Thymus (tissue), 11 donors: ENCODE data around the gene DOCK1. TPM values are rescaled to one million over a fixed set of nuclear protein-coding genes. Genes with fewer than 3 reads are reported as not detected.

Experiments used
- DNase-seq, 9 donors: peaks; one replicate each; pipeline ENCODE4 v3.0.0-alpha.2; 2013; ENCODE audit warnings: low spot score in 9 of 9, low read depth in 6 of 9, missing footprints in 1 of 9
- H3K27ac ChIP-seq, 2 donors: one replicate each; pipeline ENCODE4 v1.5.1; 2013; ENCODE audit warnings: control low read depth in 1 of 2, low read depth in 1 of 2, low read length in 1 of 2, mild to moderate bottlenecking in 1 of 2, moderate library complexity in 1 of 2
- H3K27me3 ChIP-seq, 2 donors: one replicate each; pipeline ENCODE4 v1.5.1; 2013; ENCODE audit warnings: low read length in 1 of 2; ENCODE audit not compliant: control insufficient read depth in 2 of 2, insufficient read depth in 1 of 2
- H3K36me3 ChIP-seq, 2 donors: one replicate each; pipeline ENCODE4 v1.5.1; 2013; ENCODE audit warnings: low read length in 1 of 2, mild to moderate bottlenecking in 1 of 2, moderate library complexity in 1 of 2; ENCODE audit not compliant: control insufficient read depth in 2 of 2, insufficient read depth in 2 of 2
- H3K4me1 ChIP-seq, 2 donors: one replicate each; pipeline ENCODE4 v1.5.1; 2013; ENCODE audit warnings: low read length in 2 of 2; ENCODE audit not compliant: control insufficient read depth in 2 of 2, insufficient read depth in 2 of 2
- H3K4me3 ChIP-seq, 2 donors: one replicate each; pipeline ENCODE4 v1.5.1; 2013; ENCODE audit warnings: low read length in 2 of 2, control low read depth in 1 of 2, mild to moderate bottlenecking in 1 of 2
- H3K9me3 ChIP-seq, 2 donors: one replicate each; pipeline ENCODE4 v1.5.1; 2013; ENCODE audit warnings: low read length in 1 of 2, mild to moderate bottlenecking in 1 of 2; ENCODE audit not compliant: control insufficient read depth in 2 of 2, insufficient read depth in 1 of 2
- WGBS: extraction: QIAGEN DNeasy Blood & Tissue Kit; methylation state at CpG from one replicate; pipeline ENCODE4 v1.1.7; 2013; 5-methylcytosine and 5-hydroxymethylcytosine counted together
- polyA plus RNA-seq: library from polyadenylated mRNA; stranded (reverse); fragments of 200-250 nt; gene quantifications from one replicate; pipeline ENCODE4 v1.2.3, GENCODE V29; 2013
- total RNA-seq: library from RNA; stranded (reverse); fragments of 120-200 nt; gene quantifications from one replicate; pipeline ENCODE4 v1.2.4, GENCODE V29; 2013
- donor health status: healthy.

DOCK1 gene
- total and polyA plus RNA-seq, 2 donors, result 10.2 to 11.7 TPM

GRCh38 chr10:127391875-127392274 lies 486.6 kb downstream of the DOCK1 start:
- Histone ChIP-seq H3K27me3 (no peaks in the 10 kb centered on the region), H3K9me3 (no peaks in the 10 kb centered on the region), H3K36me3 (no peaks in the 10 kb centered on the region), H3K4me3 (no peak overlapping the region), H3K4me1 (no peaks in the 10 kb centered on the region), H3K27ac (no peak overlapping the region)
- 94% methylated on average over 12 of the region's 12 CpGs for WGBS
- DNase-seq, result no peak

- H3K27ac ChIP-seq, result no peak overlapping the region
Measured at GRCh38 chr10:127392351-127393235, 487.4 kb downstream of the DOCK1 start.

GRCh38 chr10:127398140-127398970 lies 493.1 kb downstream of the DOCK1 start:
- DNase-seq, result no peak
- H3K4me1 ChIP-seq, result no peaks in the 10 kb centered on the region
- no peaks in the 10 kb centered on the region for H3K27me3 ChIP-seq
- WGBS, result 95% methylated on average over 12 of the region's 12 CpGs
- H3K36me3 ChIP-seq, result no peaks in the 10 kb centered on the region
- H3K9me3 ChIP-seq, result peaks cover 0 to 6% of the 10 kb centered on the region in 2 donors
- H3K4me3 ChIP-seq, result no peak overlapping the region
- H3K27ac ChIP-seq, result no peak overlapping the region

More at GRCh38 chr10:127392351-127393235, 487.4 kb downstream of the DOCK1 start:
- no peak for DNase-seq
- no peaks in the 10 kb centered on the region for H3K27me3 ChIP-seq
- H3K36me3 ChIP-seq, result no peaks in the 10 kb centered on the region
- H3K4me3 ChIP-seq, result no peak overlapping the region
- no peaks in the 10 kb centered on the region for H3K4me1 ChIP-seq
- 96% methylated on average over 23 of the region's 23 CpGs for WGBS
- no peaks in the 10 kb centered on the region for H3K9me3 ChIP-seq

- no peak overlapping the region for H3K4me3 ChIP-seq
- no peaks in the 10 kb centered on the region for H3K4me1 ChIP-seq
- 96% methylated on average over 10 of the region's 10 CpGs for WGBS
- no peak overlapping the region for H3K27ac ChIP-seq
- H3K9me3 ChIP-seq, result peaks cover 0 to 6% of the 10 kb centered on the region in 2 donors
- no peak for DNase-seq
- no peaks in the 10 kb centered on the region for H3K36me3 ChIP-seq
- H3K27me3 ChIP-seq, result no peaks in the 10 kb centered on the region
Measured at GRCh38 chr10:127398971-127399365, 493.7 kb downstream of the DOCK1 start.

GRCh38 chr10:127399668-127400067 lies 494.4 kb downstream of the DOCK1 start:
- Histone ChIP-seq H3K36me3 (no peaks in the 10 kb centered on the region), H3K27me3 (no peaks in the 10 kb centered on the region), H3K9me3 (peaks cover 0 to 6% of the 10 kb centered on the region in 2 donors), H3K4me1 (no peaks in the 10 kb centered on the region), H3K27ac (no peak overlapping the region), H3K4me3 (no peak overlapping the region)
- DNase-seq, result no peak
- 55% methylated on average over 5 of the region's 5 CpGs for WGBS

- 97% methylated on average over 4 of the region's 4 CpGs for WGBS
- no peak overlapping the region for H3K4me3 ChIP-seq
- H3K9me3 ChIP-seq, result peaks cover 0 to 6% of the 10 kb centered on the region in 2 donors
- no peaks in the 10 kb centered on the region for H3K36me3 ChIP-seq
- no peaks in the 10 kb centered on the region for H3K27me3 ChIP-seq
- DNase-seq, result no peak
- no peaks in the 10 kb centered on the region for H3K4me1 ChIP-seq
- no peak overlapping the region for H3K27ac ChIP-seq
Measured at GRCh38 chr10:127400216-127400615, 495.0 kb downstream of the DOCK1 start.

- peaks cover 0 to 6% of the 10 kb centered on the region in 2 donors for H3K9me3 ChIP-seq
- DNase-seq, result no peak
- no peaks in the 10 kb centered on the region for H3K36me3 ChIP-seq
- H3K4me1 ChIP-seq, result no peaks in the 10 kb centered on the region
- no peaks in the 10 kb centered on the region for H3K27me3 ChIP-seq
- WGBS, result 96% methylated on average over 16 of the region's 16 CpGs
- H3K27ac ChIP-seq, result no peak overlapping the region
- no peak overlapping the region for H3K4me3 ChIP-seq
Measured at GRCh38 chr10:127402596-127403409, 497.6 kb downstream of the DOCK1 start.

- H3K27me3 ChIP-seq, result no peaks in the 10 kb centered on the region
- 97% methylated on average over 4 of the region's 4 CpGs for WGBS
- no peaks in the 10 kb centered on the region for H3K4me1 ChIP-seq
- H3K27ac ChIP-seq, result no peak overlapping the region
- H3K36me3 ChIP-seq, result no peaks in the 10 kb centered on the region
- no peak overlapping the region for H3K4me3 ChIP-seq
- no peak for DNase-seq
- H3K9me3 ChIP-seq, result peaks cover 0 to 6% of the 10 kb centered on the region in 2 donors
Measured at GRCh38 chr10:127405221-127405620, 500.0 kb downstream of the DOCK1 start.
